HG02798 (cell line): ENCODE results near the gene SAMMSON.

Experiments used
- ATAC-seq: cut with Tn5 transposase; IDR thresholded peaks from one replicate; pipeline ENCODE4 v1.9.1; 2021; ENCODE audit warnings: mild to moderate bottlenecking; ENCODE audit not compliant: unreplicated experiment, poor library complexity

The SAMMSON gene

GRCh38 chr3:70006089-70006488 is 6.6 kb downstream of the SAMMSON start:
- no peak for ATAC-seq

- ATAC-seq = no peak
Measured at GRCh38 chr3:70010346-70010745, 10.8 kb downstream of the SAMMSON start.

GRCh38 chr3:70011582-70011981 is 12.0 kb downstream of the SAMMSON start:
- no peak for ATAC-seq

- ATAC-seq = no peak
Measured at GRCh38 chr3:70020906-70021660, 21.6 kb downstream of the SAMMSON start.

- no peak for ATAC-seq
Measured at GRCh38 chr3:70028361-70028760, 28.8 kb downstream of the SAMMSON start.

GRCh38 chr3:70038693-70039092 is 39.2 kb downstream of the SAMMSON start:
- ATAC-seq = no peak

- no peak for ATAC-seq
Measured at GRCh38 chr3:70040386-70040785, 40.9 kb downstream of the SAMMSON start.

GRCh38 chr3:70042641-70043040 is 43.1 kb downstream of the SAMMSON start:
- ATAC-seq = no peak

- no peak for ATAC-seq
Measured at GRCh38 chr3:70049761-70050160, 50.2 kb downstream of the SAMMSON start.

GRCh38 chr3:70053293-70053692 is 53.8 kb downstream of the SAMMSON start:
- no peak for ATAC-seq

- no peak for ATAC-seq
Measured at GRCh38 chr3:70056081-70056480, 56.5 kb downstream of the SAMMSON start.

- no peak for ATAC-seq
Measured at GRCh38 chr3:70057426-70057825, 57.9 kb downstream of the SAMMSON start.

GRCh38 chr3:70061096-70061495 is 61.6 kb downstream of the SAMMSON start:
- ATAC-seq = no peak

- ATAC-seq = no peak
Measured at GRCh38 chr3:70064194-70064779, 64.8 kb downstream of the SAMMSON start.

- no peak for ATAC-seq
Measured at GRCh38 chr3:70065696-70066253, 66.2 kb downstream of the SAMMSON start.

- ATAC-seq = no peak
Measured at GRCh38 chr3:70067860-70068521, 68.5 kb downstream of the SAMMSON start.

GRCh38 chr3:70069557-70069956 is 70.0 kb downstream of the SAMMSON start:
- ATAC-seq = no peak

- no peak for ATAC-seq
Measured at GRCh38 chr3:70071138-70071537, 71.6 kb downstream of the SAMMSON start.

- ATAC-seq = no peak
Measured at GRCh38 chr3:70072180-70072579, 72.6 kb downstream of the SAMMSON start.

GRCh38 chr3:70072754-70073153 is 73.2 kb downstream of the SAMMSON start:
- ATAC-seq = no peak

GRCh38 chr3:70075101-70075500 is 75.6 kb downstream of the SAMMSON start:
- no peak for ATAC-seq
